ENCODE measurements around the gene ZFHX3. TPM values are rescaled to one million over a fixed set of nuclear protein-coding genes. Genes with fewer than 3 reads are reported as not detected.

Gene ZFHX3
- total and polyA plus RNA-seq, 2 donors from 2014 or later, result 2.3 to 29.3 TPM

DNA sequence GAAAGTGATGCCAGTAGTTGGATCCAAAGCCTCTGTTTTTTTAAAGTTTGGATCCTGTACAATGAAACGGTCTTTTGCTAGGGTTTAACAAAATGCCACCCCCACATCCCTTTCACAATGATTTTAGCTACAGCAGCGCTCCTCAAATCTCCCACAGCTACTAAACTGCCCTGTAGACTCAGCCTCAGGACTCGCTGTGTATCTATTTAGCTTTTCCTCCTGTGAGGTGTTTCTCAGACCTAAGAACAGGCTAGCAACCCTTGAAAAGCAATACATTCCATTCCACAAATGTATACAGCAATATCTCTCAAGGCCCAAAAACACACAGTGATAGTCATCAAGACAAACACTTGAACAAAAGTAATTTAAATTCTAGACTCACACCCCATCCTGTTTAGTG lies 206.4 kb downstream of the ZFHX3 start:
- H3K9ac ChIP-seq (ENCODE audit: low read length in 3 of 3), result no peak overlapping the region
- no peak overlapping the region for H3K27ac ChIP-seq (ENCODE audit: low read depth in 2 of 2, low read length in 2 of 2)
- peaks cover 0 to 2% (median 0%) of the 10 kb centered on the region in 3 donors for H3K4me1 ChIP-seq (ENCODE audit: control insufficient read depth in 2 of 3, insufficient read depth in 2 of 3, low read depth in 1 of 3, low read length in 3 of 3)
- no peak for TF ChIP-seq CTCF (IDR thresholded peaks at IDR 0.05; ENCODE audit: borderline replicate concordance, extremely low read depth, insufficient read depth)
- no peaks in the 10 kb centered on the region for H3K9me3 ChIP-seq (ENCODE audit: control insufficient read depth in 2 of 3, insufficient read depth in 1 of 3, low read length in 3 of 3)
- intact Hi-C loops (cut with DNase I), result no loop called here
- DNase-seq (no peak), FAIRE-seq (no peak)
- no peaks in the 10 kb centered on the region for H3K27me3 ChIP-seq (ENCODE audit: control insufficient read depth, insufficient read depth, low read length)
- H3K4me3 ChIP-seq (ENCODE audit: low read length in 3 of 3), result no peak overlapping the region
- H3K36me3 ChIP-seq (ENCODE audit: control insufficient read depth in 2 of 3, insufficient read depth in 3 of 3, low read length in 3 of 3), result no peaks in the 10 kb centered on the region

GRCh38 chr16:72840631-72841381 lies 207.1 kb downstream of the ZFHX3 start:
- TF ChIP-seq CTCF (IDR thresholded peaks at IDR 0.05; ENCODE audit: borderline replicate concordance, extremely low read depth, insufficient read depth), result no peak
- DNase-seq (no peak), FAIRE-seq (no peak)
- H3K36me3 ChIP-seq (ENCODE audit: control insufficient read depth in 2 of 3, insufficient read depth in 3 of 3, low read length in 3 of 3), result no peaks in the 10 kb centered on the region
- peaks cover 0 to 2% (median 0%) of the 10 kb centered on the region in 3 donors for H3K4me1 ChIP-seq (ENCODE audit: control insufficient read depth in 2 of 3, insufficient read depth in 2 of 3, low read depth in 1 of 3, low read length in 3 of 3)
- H3K9ac ChIP-seq (ENCODE audit: low read length in 3 of 3), result no peak overlapping the region
- H3K4me3 ChIP-seq (ENCODE audit: low read length in 3 of 3), result no peak overlapping the region
- H3K9me3 ChIP-seq (ENCODE audit: control insufficient read depth in 2 of 3, insufficient read depth in 1 of 3, low read length in 3 of 3), result no peaks in the 10 kb centered on the region
- no peaks in the 10 kb centered on the region for H3K27me3 ChIP-seq (ENCODE audit: control insufficient read depth, insufficient read depth, low read length)
- H3K27ac ChIP-seq (ENCODE audit: low read depth in 2 of 2, low read length in 2 of 2), result no peak overlapping the region
- intact Hi-C loops (cut with DNase I), result no loop called here

DNA sequence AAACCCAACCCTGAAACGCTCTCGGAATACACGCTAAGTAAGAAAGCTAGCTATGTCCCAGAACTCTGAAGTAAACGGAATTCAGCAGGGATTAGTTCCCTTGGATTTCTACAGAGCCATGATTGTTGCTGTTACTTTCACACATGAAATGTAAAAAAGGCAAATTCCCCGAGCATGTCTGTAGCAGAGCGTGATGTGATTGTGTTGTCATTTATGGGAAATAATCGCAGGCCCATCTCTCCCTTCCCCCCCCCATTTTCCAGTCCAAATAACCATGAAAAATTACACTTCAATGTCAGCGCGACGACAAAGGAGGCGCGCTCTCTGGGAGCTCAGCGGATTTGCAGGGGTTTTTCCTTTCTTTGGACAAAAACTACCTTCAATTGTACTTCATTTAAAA lies 209.0 kb downstream of the ZFHX3 start:
- Histone ChIP-seq H3K27me3 (ENCODE audit: control insufficient read depth, insufficient read depth, low read length) (no peaks in the 10 kb centered on the region), H3K4me1 (ENCODE audit: control insufficient read depth in 2 of 3, insufficient read depth in 2 of 3, low read depth in 1 of 3, low read length in 3 of 3) (peaks cover 0 to 2% (median 0%) of the 10 kb centered on the region in 3 donors), H3K4me3 (ENCODE audit: low read length in 3 of 3) (no peak overlapping the region), H3K27ac (ENCODE audit: low read depth in 2 of 2, low read length in 2 of 2) (no peak overlapping the region), H3K9ac (ENCODE audit: low read length in 3 of 3) (no peak overlapping the region), H3K36me3 (ENCODE audit: control insufficient read depth in 2 of 3, insufficient read depth in 3 of 3, low read length in 3 of 3) (no peaks in the 10 kb centered on the region), H3K9me3 (ENCODE audit: control insufficient read depth in 2 of 3, insufficient read depth in 1 of 3, low read length in 3 of 3) (no peaks in the 10 kb centered on the region)
- no peak for DNase-seq
- intact Hi-C loops (cut with DNase I), result no loop called here
- no peak for TF ChIP-seq CTCF (IDR thresholded peaks at IDR 0.05; ENCODE audit: borderline replicate concordance, extremely low read depth, insufficient read depth)
- FAIRE-seq, result no peak

DNA sequence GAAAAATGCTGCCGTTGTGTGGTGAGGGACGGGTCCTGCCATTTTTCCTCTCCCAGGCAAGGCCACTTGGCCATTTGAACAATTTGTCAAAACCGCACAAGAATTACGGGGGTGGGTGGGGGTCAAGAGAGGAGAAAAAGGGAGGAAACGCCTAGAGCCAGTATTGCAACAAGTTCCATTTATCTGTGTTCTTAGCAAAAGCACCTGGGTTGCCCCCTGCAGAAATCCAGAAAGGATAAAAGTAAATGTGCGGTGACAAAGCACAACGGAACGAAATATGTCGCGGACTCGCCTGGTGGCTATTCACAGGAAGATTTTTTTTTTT lies 209.4 kb downstream of the ZFHX3 start:
- H3K9me3 ChIP-seq (ENCODE audit: control insufficient read depth in 2 of 3, insufficient read depth in 1 of 3, low read length in 3 of 3), result no peaks in the 10 kb centered on the region
- no peak for FAIRE-seq
- H3K27ac ChIP-seq (ENCODE audit: low read depth in 2 of 2, low read length in 2 of 2), result no peak overlapping the region
- intact Hi-C loops (cut with DNase I), result no loop called here
- peaks cover 0 to 2% (median 0%) of the 10 kb centered on the region in 3 donors for H3K4me1 ChIP-seq (ENCODE audit: control insufficient read depth in 2 of 3, insufficient read depth in 2 of 3, low read depth in 1 of 3, low read length in 3 of 3)
- no peak for TF ChIP-seq CTCF (IDR thresholded peaks at IDR 0.05; ENCODE audit: borderline replicate concordance, extremely low read depth, insufficient read depth)
- DNase-seq, result no peak
- H3K27me3 ChIP-seq (ENCODE audit: control insufficient read depth, insufficient read depth, low read length), result no peaks in the 10 kb centered on the region
- H3K36me3 ChIP-seq (ENCODE audit: control insufficient read depth in 2 of 3, insufficient read depth in 3 of 3, low read length in 3 of 3), result no peaks in the 10 kb centered on the region
- H3K9ac ChIP-seq (ENCODE audit: low read length in 3 of 3), result no peak overlapping the region
- H3K4me3 ChIP-seq (ENCODE audit: low read length in 3 of 3), result no peak overlapping the region

Data from kidney (tissue), 14 donors.